Activated CD8-positive, alpha-beta memory T cell treated with anti-CD3 and anti-CD28 coated beads for 24 hours (primary cell): ENCODE results near the gene LRRC75B.

Source experiments
- DNase-seq: peaks from one replicate; pipeline ENCODE4 v3.0.0-alpha.2; 2020

Gene LRRC75B

GRCh38 chr22:24584871-24585411 lies 7.9 kb downstream of the LRRC75B start:
- DNase-seq = no peak

GRCh38 chr22:24584166-24584790 lies 8.6 kb downstream of the LRRC75B start:
- DNase-seq = no peak

- DNase-seq = no peak
Measured at GRCh38 chr22:24583221-24584165, 9.4 kb downstream of the LRRC75B start.

DNA sequence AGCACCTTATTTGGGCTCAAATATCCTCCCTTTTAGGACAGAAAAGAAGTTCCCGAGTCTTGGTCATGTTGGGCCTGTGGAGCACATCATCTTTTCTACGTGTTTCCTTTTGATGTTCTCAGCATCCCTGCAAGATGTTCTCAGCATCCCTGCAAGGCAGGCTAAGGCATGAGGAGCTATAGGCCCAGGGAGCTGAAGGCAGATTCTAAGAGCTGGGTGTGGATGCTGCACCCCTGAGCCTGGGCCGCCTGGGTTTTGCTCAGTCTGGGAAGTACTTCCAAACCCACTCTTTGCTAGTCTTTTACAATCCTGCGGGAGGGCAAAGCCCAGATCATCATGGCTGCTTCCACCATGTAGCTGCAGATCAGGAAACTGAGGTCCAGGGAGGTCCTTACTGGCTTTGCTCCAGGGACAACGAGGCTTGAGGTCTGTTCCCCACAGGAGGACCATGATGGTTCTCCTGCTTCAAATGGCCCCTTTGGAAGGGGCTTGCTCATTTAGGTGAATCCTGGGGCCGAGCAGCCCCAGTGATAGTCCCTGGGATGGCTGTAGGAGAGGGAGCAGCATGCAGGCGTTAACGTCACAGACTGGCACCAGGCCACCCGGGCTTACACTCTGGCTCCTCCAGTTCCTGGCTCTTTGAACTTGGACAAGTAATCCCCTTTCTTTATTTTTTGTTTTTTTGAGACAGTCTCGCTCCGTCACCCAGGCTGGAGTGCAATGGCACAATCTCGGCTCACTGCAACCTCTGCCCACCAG lies 10.6 kb downstream of the LRRC75B start:
- no peak for DNase-seq

DNA sequence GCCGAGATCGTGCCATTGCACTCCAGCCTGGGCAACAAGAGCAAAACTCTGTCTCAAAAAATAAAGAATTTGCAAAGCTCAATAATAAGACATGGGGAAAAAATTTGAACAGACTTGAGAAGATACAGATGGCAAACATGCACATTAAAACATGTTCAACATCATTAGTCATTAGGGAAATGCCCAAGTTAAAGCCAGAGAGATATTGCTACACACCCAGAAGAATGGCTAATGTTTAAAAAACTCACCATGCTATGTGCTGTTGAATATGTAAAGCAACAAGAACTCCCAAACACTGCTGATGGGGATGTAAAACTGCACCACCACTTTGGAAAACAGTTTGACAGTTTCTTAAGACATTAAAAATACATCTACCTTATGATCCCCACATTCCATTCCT lies 12.6 kb downstream of the LRRC75B start:
- DNase-seq = no peak

DNA sequence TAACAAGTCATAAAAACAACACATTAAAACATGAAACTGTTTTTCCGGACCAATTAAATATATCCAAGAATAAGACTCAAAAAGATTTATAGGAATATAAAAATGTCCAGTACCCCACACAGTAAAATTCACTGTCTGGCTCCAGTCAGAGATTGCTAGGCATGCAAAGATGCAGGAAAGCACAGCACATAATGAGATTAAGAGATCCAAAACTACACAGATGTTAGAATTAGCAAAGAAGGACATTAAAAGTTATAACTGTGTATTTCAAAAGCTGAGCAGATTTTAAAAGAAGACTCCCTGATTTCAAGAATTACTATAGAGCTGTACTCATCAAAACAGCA lies 13.6 kb downstream of the LRRC75B start:
- no peak for DNase-seq

GRCh38 chr22:24578355-24579257 lies 14.3 kb downstream of the LRRC75B start:
- DNase-seq = no peak

- DNase-seq = no peak
Measured at GRCh38 chr22:24576778-24577177, 16.1 kb downstream of the LRRC75B start.

DNA sequence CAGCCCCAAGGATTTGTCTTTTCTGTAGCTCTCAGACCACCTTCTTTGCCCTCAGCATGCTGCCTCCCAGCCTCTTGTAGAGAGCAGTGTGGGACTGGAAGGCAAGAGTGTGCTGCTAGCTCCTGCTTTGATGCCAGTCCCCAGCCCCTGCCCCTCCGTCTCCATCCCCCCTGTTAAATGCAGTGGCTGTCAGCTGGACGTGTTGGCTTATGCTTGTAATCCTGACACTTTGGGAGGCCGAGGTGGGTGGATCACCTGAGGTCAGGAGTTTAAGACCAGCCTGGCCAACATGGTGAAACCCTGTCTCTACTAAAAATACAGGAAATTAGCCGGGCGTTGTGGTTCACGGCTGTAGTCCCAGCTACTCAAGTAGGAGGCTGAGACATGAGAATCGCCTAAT lies 21.6 kb downstream of the LRRC75B start:
- no peak for DNase-seq

DNA sequence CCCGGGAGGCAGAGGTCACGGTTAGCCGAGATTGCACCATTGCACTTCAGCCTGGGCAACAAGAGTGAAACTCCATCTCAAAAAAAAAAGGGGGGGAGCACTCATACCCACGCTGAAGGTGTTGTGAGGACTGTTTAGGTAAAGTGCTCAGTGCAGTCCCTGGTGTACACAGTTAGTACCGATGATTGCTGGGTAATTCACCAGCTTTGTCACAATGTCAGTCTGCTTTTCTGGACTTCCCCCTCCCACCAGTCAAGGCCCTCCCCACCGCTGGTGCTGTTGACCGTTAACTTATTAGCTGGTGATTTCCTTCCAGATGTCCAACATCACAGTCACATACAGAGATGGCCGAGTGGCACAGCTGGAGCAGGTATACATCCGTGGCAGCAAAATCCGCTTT lies 25.2 kb downstream of the LRRC75B start:
- DNase-seq = no peak

- DNase-seq = no peak
Measured at GRCh38 chr22:24566899-24567511, 25.9 kb downstream of the LRRC75B start.

DNA sequence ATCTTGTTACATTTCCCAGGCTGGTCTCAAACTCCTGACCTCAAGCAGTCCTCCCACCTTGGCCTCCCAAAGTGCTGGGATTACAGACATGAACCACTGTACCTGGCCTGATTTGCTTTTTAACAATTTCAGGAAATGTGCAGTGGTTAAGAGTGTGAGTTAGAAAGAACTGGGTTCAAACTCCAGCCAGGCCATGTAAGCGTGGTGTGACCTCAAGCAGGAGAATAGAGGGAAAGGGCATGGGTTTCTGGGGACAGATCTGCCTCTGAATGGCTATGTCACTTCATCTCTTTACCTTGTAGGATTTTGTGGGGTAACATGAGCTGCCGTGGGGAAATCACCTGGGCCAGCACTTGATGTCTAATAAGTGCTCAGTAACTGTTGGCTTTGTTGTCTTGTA lies 27.8 kb downstream of the LRRC75B start:
- DNase-seq = no peak

DNA sequence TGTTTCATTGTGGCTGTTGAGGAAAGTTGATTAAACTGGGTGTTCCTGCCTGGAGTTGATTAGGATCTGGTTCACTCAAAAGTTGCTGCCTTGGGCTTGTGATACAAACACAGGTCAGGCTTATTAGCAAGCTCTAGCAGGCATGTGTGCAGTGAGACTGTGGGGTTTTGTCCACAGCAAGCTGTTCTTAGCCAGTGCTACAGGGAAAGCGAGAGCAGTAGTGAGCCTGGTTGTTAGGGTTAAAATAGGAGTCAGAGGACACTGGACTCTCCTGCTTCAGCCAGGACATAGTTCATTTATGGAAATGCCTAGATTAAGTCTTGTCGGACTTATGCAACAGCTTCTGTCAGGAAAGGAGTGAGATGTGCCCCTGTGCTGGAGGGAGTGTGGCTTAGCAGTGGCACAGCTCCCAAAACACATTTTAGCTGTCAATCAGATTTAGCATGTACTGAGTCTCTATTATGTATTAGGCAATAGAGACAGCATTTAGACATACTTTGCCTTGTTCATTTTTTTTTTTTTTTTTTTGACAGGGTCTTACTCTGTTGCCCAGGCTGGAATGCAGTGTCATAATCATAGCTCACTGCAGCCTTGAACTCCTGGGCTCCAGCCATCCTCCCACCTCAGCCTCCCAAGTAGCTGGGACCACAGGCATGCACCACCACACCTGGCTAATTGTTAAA lies 28.4 kb downstream of the LRRC75B start:
- DNase-seq = no peak

DNA sequence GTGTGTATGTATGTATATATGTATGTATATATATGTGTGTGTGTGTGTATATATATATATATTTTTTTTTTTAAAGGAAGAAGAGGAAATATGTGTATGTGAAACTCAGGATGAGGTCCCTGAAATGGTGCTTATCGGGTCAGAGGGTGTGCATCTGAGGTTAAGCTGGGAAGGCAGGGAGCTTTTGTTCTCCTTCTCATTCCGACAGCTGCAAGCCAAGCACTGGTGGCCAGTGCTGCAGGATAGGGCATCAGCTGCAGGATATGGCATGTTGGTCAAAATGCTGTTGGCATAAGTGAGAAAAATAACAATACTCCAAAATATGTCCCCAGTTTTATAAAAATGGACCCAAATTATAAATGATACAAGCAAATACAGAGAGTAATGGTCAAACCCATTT lies 29.6 kb downstream of the LRRC75B start:
- no peak for DNase-seq

- no peak for DNase-seq
Measured at GRCh38 chr22:24559471-24559870, 33.4 kb downstream of the LRRC75B start.

DNA sequence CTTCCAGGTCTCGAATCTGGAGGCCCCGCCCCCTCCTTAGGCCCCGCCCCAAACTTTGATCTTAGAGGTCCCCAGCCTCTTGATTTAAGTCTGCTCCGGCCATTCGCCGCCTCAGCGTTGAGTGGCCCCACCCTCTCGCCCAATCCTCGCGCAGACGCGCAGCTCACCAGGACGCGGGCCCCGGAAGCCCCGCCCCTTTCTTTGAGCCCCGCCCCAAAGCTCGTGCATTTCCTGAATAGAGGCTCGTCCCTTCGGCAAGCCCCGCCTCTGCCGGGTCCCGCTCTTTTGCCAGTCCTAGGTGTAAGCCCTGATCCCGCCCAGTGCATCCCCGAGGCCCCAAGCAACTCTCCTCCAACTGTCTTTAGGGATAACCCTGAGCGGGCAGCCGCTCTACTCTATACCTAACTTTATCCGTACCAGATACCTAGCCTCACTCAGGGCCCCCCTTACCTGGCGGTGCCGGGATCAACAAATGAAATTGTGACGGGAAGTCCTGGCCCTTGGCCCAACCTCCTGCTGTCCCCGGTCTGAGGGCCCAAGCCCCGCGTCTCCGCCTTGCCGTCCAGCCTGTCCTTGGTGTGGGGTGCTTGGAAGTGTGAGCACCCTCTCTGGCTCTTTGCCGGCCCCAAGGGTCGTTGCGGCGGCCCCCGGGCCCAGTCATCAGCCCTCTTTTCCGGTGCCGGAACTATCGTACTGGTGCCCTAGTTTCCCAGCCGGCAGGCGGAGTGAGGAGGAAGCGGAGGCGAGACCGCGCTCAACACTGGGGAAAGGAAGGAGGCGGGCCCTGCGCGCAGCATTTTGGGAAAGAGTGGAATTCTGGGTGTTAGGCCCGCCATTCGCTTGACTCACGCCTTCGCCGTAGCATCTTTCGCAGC lies 37.5 kb downstream of the LRRC75B start, which contains the start of gene SNRPD3:
TSS of gene SNRPD3 (plus strand) at position 835 of the 875 bp plus-strand sequence. CDS start 1,676 bp downstream, outside the sequence.
- DNase-seq = peak; percentile 100

GRCh38 chr22:24554313-24555164 lies 38.3 kb downstream of the LRRC75B start, which contains the start of gene GUCD1:
Gene GUCD1, minus strand, starts transcription at chr22:24555138. Its CDS starts 147 bp downstream, at chr22:24554991.
- peak; percentile 74 for DNase-seq

- no peak for DNase-seq
Measured at GRCh38 chr22:24553597-24554312, 39.1 kb downstream of the LRRC75B start.
